22Rv1 (cell line): Measurements from ENCODE around the gene AGBL1.

ENCODE experiments used
- CTCF ChIP-seq: fragments of 450-650 bp; IDR thresholded peaks from 2 replicates; pipeline ENCODE4 v1.5.1; 2017; ENCODE audit warnings: mild to moderate bottlenecking
- ZFX ChIP-seq: fragments of 450-650 bp; IDR thresholded peaks from 2 replicates; pipeline ENCODE4 v1.6.1; 2017; ENCODE audit warnings: antibody characterized with exemption, borderline replicate concordance

GRCh38 chr15:86236356-86237110 lies 156.9 kb downstream of the AGBL1 start:
- TF ChIP-seq CTCF, result no peak
- TF ChIP-seq ZFX, result no peak
